GM19372 (cell line): ENCODE data around the gene PALLD.

ENCODE experiments used
- ATAC-seq: cut with Tn5 transposase; IDR thresholded peaks from one replicate; pipeline ENCODE4 v1.9.1; 2021; ENCODE audit warnings: mild to moderate bottlenecking, low read depth, moderate library complexity; ENCODE audit not compliant: unreplicated experiment

Gene PALLD

GRCh38 chr4:168658751-168659150, 161.9 kb downstream of the PALLD start:
- no peak for ATAC-seq

- no peak for ATAC-seq
Observed at GRCh38 chr4:168659741-168660465, 163.1 kb downstream of the PALLD start.

DNA sequence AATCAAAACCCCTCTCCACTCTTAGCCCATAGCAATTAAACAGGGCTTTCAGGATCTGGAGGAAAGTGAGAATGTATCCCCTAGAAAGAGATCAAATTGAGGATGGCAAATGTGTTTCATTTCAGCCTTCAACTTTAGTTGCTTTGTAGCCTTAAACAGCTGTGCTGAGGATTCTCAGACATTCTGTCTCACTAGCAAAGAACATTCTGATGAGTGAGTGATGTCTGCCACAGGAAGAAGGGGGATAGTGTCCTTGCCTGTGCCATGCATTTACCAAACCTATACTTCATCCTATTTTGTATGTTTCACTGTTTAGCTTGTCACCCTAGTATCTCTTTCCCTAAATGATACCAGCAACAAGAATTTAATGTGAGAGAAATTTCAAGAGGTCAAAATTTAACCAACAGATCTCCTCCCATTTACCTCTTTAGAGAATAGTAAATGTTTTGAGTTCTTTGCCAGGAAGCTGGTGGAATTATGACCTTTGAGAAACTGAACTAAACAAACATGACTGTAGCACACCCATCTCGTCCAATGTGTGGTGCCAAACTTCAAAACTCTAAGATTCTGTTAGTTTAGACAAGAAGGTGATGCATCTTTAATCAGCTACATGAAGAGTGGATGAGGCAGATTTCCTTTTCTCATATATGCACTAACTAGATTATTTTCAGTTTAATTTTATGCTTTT, 165.6 kb downstream of the PALLD start:
- no peak for ATAC-seq

DNA sequence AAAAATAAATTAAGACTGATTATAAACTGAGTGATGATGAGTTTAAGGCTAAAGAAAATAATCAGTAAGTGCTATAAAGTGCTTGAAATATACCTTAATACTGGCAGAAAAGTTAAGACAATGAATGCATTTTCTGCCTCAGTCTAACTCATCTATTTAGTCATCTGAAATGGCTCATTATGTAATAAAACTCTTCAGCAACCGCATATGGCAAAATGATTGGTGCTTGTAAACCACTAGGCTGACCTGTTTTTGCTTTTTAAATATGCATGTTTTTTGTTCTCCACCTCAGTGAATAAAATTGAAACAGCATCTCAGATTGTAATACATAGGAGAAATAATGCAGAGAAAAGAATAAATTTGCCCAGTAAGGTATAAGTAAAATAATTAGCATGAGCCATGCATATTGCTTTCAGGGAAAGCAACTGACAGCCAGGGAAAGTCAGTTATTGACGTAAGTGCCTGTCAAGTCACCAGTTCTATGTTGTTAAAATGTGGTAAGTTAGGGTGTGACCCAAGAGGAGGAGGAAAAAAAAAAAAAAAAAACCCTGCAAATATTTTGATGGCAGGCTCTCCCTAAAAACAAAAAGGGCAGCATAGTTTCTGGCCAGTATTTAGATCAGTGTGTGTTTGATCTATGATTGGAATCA, 167.5 kb downstream of the PALLD start:
- ATAC-seq = no peak

GRCh38 chr4:168666531-168666930, 169.7 kb downstream of the PALLD start:
- no peak for ATAC-seq

GRCh38 chr4:168667376-168667775, 170.5 kb downstream of the PALLD start:
- no peak for ATAC-seq

- no peak for ATAC-seq
Observed at GRCh38 chr4:168667921-168668320, 171.1 kb downstream of the PALLD start.

GRCh38 chr4:168673476-168673875, 176.6 kb downstream of the PALLD start:
- no peak for ATAC-seq

GRCh38 chr4:168674077-168674747, 177.4 kb downstream of the PALLD start:
- no peak for ATAC-seq

- no peak for ATAC-seq
Observed at GRCh38 chr4:168674866-168675265, 178.0 kb downstream of the PALLD start.

- ATAC-seq = no peak
Observed at GRCh38 chr4:168677063-168677462, 180.2 kb downstream of the PALLD start.

DNA sequence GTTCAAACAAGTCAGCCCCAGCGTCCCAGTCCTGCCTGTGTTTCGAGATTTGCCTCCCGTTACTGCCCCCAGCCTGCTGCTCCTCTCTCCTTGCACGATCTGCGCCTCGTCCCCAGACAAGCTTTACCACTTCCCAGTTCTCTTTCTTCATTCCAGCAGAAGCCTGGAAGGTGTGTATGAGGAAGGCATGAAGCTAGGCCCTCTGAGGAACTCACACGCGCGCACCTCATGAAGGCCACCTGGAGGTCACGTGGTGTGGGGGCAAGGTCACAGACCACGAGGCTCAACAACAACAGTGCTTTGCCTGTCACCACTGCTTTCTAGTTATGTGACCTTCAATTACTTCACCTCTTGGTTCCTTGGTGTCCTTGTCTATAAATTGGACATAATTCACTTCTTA, 181.0 kb downstream of the PALLD start:
- no peak for ATAC-seq

GRCh38 chr4:168678751-168679366, 182.0 kb downstream of the PALLD start:
- no peak for ATAC-seq

DNA sequence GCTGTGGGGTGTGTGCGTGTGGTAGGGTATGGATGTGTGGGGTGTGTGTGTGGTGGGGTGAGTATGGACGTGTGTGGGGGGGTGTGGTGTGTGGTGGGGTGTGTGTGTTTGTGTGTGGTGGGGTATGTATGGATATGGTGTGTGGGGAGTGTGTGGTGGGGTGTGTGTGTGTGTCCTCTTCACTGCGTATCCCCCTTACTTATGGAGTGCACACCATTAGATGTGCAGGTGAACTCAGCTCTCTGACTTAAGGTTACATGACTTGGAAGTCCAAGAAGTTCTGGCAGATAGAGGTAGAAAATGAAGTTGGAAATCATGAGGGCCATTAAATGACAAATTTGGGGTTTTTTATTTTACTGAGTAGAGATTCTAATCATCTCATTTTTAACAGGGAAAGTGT, 182.5 kb downstream of the PALLD start:
- no peak for ATAC-seq

DNA sequence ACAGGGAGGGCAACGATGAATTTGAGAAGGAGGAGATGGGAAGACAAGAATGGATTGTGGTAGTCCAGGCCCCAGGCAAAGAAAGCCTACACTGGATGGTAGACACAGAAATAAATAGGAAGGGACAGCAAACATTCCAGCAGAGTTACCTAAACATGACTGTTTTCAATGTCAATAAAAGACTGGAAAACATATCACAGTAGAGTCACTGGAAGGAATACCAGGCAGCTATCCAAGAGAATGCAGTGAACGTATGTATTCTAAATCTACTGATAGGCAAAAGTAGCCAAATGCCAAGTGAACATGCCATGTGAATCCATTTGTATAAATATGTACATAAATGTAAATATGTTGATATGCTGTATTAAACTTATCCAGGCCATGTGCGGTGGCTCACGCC, 183.0 kb downstream of the PALLD start:
- ATAC-seq = no peak

- no peak for ATAC-seq
Observed at GRCh38 chr4:168682898-168683500, 186.1 kb downstream of the PALLD start.

- no peak for ATAC-seq
Observed at GRCh38 chr4:168683595-168683994, 186.7 kb downstream of the PALLD start.

DNA sequence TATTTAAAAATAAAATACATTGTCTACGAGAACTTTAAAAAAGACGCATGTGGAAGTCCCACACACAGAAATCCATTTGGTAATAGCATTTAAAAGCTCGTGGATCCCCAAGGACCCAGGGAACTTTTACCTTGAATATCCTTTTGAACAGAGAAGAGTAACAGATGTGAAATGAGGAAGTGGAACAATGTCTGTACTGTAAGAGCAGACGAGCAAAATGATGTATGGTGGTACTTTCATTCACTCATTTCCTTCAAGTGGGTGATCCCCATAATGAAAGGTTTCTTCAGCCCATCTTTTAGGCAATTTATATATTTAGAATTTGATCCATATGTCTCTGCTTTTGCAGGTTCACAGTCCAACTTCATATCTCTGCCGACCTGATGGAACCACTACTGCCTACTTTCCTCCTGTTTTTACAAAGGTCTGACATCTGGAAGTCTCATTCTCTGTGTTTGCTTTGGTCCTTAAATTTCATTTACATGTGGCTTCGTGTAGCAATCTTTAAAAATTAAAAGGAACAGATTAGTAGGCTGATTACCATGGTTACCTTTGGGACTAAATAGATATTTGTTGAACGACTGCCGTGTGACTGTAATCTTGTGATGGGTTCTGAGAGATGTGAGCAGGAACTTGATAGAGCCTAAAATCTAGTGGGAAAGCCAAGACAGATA, 188.4 kb downstream of the PALLD start:
- peak; percentile 95 for ATAC-seq

DNA sequence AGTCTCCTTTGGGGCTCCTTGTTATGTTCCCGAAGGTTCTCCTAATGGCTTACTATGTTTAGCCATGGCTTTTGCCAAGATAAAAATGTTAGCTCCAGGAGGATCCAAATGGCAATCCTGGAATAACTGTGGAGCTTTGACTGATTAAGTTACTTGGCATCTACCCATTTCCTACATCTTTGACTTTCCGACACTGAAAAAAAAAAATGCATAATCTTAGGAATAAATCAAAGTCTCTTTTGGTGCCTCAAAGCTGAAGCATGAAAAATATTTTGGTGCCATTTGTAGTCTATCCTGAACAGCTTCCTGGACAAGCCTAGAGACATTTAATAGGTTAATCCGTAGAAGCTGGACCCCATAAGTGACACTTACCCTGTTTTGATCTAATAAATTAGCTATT, 191.7 kb downstream of the PALLD start:
- no peak for ATAC-seq

- ATAC-seq = no peak
Observed at GRCh38 chr4:168689791-168690190, 192.9 kb downstream of the PALLD start.
